HG03039 (cell line): ENCODE measurements around the gene ACOX3.
"Not testable (repeated sequence)": the region's sequence is repeated elsewhere in the genome, so short reads cannot be mapped to it uniquely, and the experiment has no call there.

Experiments used
- ATAC-seq: cut with Tn5 transposase; IDR thresholded peaks from one replicate; pipeline ENCODE4 v1.9.1; 2021; ENCODE audit warnings: mild to moderate bottlenecking, moderate library complexity; ENCODE audit not compliant: unreplicated experiment

Gene ACOX3

DNA sequence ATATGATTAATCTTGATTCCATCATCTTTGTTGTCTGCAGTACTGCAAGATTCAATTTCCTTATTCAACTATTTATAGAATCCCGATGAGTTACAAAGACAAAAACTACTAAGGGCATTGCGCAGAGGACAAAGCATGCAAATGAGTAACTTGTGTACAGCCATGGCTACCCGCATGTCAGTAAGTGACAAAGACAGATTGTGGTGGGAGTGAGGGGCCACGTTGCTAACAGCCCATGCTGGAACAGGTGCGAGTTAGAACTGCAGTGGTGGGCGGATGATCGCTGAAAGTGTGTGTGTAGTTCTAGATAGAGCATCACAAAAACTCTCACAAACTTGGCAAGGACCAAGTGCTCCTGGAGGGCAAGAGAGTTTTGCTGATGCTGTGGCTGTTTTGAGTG, 49.5 kb downstream of the ACOX3 start:
- no peak for ATAC-seq

DNA sequence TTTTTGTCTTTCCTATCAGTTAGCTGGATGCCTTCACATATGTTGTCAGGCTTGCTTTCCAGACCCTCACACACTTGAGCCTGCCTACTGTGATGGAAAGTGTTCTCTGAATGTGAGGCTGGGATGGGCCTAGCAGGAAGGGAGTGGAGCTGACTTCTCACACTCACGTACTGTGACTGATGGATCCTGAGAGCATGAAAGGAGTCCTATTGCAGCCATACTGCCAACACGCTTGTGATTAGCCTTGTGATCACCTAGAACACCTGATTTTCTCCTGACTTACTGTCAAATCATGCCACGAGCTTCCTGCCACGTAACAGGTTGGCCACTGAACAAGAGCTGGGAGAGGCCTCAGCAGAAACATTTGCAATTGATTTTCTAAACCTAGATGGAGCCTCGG, 49.9 kb downstream of the ACOX3 start:
- ATAC-seq, result no peak

DNA sequence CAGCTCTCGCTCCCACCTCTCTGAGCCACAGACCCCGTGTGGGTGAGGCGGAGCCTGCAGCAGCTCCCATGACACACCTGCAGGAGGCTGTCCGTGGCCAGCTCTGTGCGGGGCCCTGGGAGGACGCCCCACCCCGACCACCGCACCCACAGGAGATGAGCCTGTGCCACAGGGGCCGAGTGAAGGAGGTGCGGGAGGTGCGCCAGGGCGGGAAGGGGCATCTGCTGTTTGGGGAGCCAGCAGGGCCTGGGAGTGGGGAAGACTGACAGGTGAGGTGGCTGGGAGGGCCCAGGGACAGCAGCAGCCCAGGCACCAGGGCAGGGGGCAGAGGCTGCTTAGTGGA, 52.0 kb downstream of the ACOX3 start:
- no peak for ATAC-seq

DNA sequence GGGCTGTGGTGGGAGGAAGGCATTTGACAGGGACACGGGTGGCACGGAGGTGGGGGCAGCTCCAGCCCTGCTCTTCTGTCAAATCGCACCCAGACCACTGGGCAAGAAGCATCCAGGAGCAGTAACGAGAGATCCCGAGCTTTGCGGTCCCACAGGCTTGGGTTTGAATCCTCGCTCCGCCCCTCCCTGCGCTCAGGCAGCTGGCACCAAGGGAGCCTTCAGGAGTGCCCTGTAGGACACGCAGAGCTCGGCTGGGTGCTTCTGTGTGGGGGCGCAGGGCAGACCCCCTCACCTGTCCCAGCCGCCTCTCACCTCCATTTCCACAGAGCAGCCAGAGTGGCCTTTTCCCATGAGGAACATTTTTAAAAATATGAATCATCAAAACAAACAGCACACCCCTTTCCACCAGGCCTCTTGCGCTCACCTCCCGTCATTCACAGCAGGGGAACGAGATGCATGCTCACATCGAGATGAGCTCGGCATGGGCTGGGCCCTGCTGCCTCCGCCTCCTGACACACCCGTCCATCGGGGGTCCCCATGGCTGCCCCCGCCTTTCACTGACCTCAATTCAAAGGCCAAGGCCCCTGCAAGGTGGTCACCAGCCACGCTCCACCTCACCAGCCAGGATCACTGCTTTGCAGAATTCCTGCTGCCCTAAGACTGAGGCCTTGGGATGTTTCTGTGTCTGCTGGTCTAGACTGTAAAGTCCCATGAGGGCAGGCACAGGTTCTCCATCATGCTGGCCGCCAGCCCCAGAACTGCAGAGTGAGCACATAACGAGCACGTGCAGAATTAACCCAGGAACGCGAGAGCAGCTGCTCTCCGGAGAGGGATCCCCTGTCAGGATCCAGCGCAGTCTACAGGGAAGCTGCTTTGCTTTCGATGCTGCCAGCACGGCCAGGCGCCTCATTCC, 52.7 kb downstream of the ACOX3 start:
- no peak for ATAC-seq

DNA sequence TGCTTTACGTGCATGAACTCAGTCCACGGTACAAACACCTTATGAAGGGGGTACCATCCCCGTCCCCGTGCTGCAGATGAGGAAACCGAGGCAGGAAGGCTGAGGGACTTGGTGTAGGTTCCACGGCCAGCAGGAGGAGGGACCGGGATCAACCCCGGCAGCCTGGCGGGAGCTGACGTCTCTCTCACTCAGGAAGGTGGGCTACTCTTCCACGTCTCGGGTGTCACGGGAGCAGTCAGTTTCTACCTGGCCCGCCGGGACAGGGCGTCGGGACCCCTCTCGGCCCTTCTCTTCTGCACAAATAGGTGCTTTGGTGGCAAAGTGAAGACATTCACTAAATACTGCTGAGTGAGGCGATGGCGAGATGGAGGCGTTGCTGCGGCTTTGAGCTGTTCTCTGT, 53.3 kb downstream of the ACOX3 start:
- ATAC-seq, result no peak

DNA sequence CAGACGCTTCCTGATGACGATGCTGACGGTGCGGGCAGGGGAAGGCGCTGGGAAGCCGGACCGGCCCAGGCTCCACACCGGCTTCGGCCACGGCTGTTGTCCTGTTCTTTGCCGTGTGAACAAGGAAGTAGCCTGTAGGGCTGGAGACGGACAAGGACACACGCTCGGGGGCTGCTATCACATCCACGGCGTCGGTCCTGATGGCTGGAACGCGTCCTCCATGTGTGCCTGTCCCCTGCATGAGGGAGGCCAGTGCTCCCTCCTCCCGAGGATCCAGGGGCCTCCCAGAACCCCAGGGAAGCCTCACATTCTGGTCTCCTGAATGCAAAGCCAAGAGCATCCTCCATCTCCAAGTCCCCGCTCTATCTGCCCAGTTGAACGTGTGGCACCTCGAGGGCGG, 53.8 kb downstream of the ACOX3 start:
- ATAC-seq, result no peak

DNA sequence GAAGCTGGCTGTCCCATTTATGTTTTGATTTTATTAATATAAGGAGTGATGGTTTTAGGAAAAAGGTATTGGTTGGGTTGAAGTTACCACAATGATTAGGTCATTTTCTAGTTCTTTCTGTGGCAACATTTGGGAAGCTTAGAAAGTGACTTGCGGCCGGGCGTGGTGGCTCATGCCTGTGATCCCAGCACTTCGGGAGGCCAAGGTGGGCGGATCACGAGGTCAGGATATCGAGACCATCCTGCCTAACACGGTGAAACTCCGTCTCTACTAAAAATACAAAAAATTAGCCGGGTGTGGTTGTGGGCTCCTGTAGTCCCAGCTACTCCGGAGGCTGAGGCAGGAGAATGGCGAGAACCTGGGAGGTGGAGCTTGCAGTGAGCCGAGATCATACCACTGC, 54.4 kb downstream of the ACOX3 start:
- not testable (repeated sequence) for ATAC-seq

DNA sequence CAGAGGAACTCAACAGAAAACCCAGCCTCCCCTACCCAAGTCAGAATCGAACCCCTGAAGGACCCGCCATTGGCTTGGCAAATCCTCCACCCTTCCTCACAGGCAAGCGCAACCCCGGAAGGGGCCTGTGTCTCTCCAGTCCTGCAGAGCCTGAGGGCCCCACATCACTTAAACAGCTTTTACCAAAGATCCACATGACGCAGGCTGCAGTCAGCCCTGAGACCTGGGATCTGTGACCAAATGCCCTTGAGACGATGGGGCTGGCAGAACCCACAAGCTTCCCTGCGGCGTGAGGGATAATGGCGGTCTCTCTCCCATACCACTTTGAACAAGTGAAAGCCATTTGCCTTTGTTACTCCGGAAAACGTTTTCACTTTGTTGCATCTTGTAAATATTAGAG, 54.9 kb downstream of the ACOX3 start:
- no peak for ATAC-seq

DNA sequence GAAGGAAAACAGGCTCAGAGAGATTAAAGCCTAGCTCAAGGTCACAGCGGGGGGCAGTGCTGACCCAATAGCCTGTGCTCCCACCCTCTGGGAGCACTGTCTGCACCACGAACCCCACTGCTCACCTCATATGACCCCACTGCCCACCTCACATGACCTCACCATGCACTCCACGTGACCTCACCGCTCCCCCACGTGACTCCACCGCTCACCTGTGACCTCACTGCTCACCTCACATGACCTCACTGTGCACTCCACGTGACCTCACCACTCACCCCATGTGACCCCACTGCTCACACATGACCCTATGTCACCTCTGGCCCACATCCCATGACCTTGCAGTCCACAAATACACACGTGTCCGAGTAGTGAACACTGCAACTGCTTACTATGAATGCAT, 55.4 kb downstream of the ACOX3 start:
- ATAC-seq, result no peak

DNA sequence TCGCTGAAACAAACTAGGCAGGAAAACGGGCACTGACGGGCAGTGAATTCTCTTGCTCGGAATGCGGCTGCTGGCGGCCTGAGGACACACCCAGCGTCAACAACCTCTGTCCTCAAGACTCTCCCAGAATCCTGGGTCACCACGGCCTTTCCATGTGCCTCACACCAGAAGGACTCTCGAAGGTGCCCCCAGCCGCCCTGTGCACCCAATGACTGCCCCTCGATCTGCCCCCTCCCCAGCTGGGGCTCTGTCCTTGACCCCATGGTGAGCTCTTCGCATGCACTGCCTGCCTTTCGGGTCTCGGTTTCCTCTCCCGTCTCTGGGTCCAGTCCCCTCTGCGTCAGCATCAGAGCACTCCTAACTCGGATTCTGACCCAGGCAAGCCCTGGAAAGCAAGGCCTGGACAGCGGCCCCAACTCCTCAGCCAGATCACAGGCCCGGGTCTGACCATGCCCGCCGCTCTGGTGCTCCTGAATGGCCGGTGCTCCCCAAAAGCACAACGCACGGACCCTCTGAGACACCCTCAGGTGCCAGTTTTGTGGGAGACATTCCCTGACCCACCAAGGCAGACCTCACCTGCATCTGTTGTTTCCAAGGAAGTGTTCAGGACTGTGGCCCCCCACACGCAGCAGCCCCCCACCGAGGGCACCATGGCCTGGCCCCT, 56.0 kb downstream of the ACOX3 start:
- no peak for ATAC-seq

DNA sequence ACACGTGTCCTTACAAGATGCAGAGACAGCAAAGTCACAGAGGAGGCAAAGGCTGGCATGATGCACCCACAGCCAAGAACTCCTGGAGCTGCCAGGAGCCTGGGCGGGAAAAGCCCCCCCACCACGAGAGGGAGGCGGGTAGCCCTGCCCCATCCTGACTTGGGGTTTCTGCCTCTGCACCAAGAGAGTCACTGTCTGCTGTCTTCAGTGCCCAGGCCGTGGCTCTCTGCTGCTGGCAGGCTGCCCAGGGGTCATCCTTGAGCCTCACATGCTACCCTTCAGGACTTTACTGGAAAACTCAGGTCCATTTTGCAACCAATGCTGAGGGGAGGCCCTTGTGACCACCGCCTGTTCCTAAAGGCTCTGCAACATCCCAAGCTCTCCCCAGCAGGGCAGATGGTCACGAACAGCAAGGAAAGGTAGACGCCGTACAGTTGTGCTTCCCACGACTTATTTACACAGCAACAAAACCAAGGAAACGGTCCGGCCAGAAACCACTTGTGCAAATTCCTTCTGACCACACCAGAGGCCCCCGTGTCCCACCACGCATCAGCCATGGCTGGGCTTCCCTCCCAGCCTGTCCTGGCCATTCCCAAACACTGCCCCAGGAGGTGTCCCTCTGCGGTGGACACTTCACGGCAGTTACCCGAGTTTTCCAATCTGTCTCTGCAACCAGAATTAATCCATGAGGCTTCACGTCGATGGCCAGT, 56.9 kb downstream of the ACOX3 start:
- ATAC-seq, result no peak

DNA sequence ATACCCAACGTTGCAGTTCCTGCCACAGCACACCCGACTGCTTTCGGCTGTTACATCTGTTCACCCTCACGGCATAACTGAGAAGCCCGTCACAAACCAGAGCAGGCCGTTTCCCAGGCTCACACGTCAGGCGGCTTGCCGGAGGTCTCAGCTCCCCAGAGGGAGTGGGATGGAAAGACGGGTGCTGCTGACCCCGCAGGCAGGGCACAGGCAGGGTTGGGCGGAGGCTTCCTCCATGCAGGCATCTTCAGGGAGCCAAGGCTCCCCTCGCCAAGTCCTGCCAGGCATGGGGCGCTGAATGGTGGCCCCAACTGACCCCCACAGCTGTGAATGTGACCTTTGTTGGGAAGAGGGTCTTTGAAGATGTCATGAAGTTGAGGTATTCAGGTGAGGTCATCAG, 57.5 kb downstream of the ACOX3 start:
- ATAC-seq, result no peak

DNA sequence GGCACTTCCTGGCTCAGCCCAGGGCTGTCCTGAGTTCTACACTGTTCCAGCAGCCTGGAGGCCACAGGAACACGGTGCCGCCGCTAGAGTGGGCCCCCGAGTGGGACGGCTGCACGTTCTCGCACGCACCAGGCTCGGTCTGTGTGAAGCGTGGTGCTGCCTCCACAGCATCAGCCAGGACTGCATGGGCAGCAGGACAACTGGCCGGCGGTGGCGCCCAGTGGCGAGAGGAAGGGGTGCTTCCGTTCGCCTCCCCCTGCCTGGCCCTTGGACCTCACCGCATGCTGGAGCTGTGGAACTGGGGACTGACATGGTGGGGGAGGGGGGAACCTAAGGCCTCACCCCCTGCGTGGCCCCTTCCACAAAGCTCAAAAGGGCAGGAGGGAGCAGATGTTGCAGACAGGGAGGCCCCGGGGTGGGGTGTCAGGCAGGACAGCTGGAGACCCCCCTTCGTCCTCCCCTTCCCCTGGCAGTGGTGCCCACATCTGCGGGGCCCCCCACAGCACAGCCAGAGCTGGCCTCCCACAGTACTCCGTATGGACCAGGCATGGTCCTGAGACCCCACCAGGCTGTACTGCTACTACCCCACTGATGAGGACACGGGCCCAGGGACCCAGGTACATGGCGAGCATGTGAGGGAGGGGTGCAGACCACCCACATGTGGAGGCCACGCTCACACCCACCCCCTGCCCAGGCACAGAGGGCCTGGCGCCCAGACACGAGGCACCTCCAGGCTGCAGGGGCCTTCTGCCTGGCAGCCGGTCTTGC, 58.5 kb downstream of the ACOX3 start:
- ATAC-seq, result no peak

DNA sequence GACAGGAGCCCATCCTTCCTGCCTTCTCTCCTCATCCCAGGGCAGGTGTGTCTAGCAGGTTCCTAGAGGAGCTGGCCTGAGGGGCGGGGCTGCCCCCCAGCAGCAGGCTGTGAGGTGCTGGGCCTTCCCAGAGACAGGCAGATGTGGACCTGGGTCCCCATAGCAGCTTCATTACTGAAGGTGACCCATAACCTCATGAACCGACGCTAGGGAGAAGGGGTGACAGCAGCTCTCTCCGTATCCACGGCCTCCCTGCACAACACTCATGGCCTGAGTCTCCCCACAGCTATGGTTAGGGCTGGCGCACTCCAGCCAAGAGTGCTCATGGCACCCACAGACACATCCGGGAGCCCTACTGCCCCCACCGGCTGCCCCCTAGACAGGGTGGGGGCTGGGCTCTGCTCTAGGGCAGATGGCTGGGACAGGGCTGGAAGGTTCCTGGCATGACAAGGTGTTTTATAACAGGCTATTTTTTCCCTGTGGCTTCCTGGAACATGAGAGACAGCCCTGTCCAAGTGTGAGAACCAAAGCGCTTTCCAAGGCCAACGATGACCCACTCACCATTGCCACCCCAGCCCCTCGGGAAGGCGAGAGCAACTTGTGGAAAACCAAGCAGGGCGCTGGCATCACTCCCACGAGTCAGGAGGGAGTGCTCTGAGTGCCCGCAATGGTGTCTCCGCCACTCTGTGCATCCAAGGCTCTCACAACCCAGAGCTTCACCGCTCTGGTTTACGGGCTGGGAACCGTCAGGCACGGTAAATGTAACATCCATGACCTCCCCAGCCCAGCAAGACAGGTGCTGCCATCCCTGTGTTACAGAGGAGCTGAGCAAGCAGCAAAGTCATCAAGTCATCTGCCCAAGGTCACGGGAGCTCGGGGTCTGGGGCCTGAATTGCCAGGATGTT, 59.8 kb downstream of the ACOX3 start:
- no peak for ATAC-seq

DNA sequence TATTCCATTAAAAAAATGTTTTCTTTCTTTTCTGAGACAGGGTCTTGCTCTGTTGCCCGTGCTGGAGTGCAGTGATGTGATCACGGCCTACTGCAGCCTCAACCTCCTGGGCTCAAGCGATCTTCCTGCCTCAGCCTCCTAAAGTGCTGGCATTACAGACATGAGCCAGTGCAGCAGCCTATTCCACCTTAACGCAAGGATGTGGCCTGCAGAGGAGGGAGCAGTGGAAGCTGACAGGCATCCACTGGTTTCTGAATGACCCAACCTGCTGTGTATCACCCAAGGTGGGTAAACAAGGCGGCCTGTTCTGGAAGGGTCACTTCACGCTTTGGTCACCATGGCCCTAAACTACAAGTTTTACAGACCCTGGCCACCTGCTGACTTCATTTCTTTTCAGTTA, 60.8 kb downstream of the ACOX3 start:
- no peak for ATAC-seq

DNA sequence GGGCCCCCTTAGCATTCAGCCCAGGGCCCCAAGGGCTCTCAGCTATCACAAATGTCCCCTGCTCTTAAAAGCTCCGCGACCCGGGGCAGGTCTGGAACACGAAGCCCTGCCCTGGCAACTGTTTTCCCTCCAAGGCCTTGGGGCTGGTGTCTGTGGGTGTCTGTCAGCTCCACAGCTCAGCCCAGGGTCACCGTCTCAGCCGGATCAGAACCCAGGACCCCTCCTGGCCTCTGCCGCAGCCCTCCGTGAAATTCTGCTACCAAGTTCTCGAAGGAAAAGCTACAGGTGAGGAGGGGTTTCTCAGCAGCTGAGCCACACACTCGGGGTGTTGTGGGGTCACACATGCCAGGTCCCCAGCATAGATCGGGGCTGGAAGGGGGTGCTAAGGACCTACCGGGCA, 61.2 kb downstream of the ACOX3 start:
- ATAC-seq, result no peak

DNA sequence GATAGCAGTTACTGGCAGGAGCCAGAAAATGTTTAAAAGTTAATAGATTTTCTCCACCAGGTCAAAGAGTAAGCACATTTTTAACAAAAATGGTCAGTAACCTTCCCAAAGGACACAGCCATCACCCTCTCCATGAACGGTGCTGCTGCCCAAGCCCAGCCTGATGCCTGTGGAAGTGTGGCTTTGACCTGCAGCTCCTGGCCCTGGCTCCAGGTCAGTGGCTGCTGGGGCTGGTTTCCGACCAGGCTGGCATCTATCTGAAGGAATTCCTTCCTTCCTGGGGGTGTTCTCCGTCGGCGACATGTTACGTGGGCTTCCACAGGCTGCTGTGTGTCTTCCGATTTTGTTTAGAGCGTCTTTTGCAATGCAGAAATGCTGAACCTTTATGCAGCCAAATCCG, 61.7 kb downstream of the ACOX3 start:
- ATAC-seq, result no peak

DNA sequence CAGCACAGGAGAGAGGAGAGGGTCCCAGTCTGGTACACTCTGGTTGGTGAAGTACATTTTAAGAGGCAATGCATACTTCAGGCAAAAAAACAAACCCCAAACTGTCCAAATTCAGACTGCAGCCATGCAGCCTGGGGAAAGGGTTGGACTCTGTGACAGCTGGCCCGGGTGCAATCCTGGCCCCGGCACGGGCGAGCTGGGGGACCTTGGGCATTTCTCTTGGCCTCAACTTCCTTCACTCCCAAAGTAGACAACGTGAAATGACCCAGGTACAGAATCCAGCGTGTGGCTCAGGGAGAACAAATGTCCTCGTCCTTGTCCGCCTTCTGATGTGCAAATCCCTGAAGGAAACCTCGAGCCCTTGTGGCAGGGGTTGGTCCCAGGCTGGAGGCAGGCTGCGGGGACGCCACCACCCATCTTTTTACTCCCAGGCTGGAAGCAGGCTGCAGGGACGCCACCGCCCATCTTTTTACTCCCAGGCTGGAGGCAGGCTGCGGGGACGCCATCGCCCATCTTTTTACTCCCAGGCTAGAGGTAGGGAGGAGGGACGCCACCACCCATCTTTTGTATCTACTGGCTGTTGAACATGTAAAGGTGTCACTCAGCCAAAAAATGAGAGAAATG, 62.3 kb downstream of the ACOX3 start:
- no peak for ATAC-seq
